PFSK-1 (cell line): ENCODE results near the gene INO80E.

ENCODE experiments used
- POLR2AphosphoS5 ChIP-seq: IDR thresholded peaks from 2 replicates; pipeline ENCODE4 v1.6.1; 2012; ENCODE audit warnings: low read depth, mild to moderate bottlenecking, control low read depth, low read length, moderate library complexity
- TAF1 ChIP-seq: IDR thresholded peaks from 2 replicates; pipeline ENCODE4 v1.6.1; 2012; ENCODE audit warnings: low read length, control low read depth, borderline replicate concordance; ENCODE audit not compliant: insufficient read depth
- TF ChIP-seq, protein P1 (sequence below), 2 experiments: IDR thresholded peaks; 2 replicates each; pipeline versions ENCODE4 v1.6.1 to v1.8.0; 2011 to 2012; ENCODE audit warnings: low read depth in 2 of 2, low read length in 2 of 2, control low read depth in 1 of 2, inconsistent platforms in 1 of 2, mild to moderate bottlenecking in 1 of 2, moderate library complexity in 1 of 2; ENCODE audit not compliant: insufficient read depth in 1 of 2

DNA sequence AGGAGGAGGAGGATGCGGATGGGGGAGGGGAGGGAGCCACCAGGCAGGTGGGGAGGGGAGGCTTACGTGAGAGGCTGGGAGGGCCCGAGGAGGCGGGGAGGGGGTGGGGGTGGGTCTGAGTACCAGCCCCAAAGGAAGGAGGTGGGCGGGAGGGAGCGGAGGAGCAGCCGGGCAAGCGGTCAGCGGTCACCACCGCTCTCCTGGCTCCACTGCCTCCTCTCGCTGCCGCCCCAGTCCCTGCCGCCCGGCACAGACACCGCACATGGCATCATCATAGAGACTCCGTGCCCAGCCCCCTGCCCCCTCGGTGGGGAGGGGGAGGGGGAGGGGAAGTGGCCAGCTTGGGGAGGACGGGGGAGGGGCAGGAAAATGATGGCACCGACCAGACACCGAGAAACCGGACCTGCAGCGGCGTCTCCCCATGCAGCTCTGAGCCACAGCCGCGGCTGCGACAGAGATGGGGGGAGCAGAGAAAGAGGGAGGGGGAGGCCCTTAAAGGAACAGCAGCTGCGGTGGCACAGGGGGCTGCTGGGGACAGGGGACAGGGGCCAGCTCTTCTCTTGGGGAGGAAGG is 34.9 kb downstream of the INO80E start, which contains the start of gene TLCD3B:
- TF ChIP-seq POLR2AphosphoS5 = no peak
- no peak for TF ChIP-seq TAF1
- TF ChIP-seq, protein P1, sequence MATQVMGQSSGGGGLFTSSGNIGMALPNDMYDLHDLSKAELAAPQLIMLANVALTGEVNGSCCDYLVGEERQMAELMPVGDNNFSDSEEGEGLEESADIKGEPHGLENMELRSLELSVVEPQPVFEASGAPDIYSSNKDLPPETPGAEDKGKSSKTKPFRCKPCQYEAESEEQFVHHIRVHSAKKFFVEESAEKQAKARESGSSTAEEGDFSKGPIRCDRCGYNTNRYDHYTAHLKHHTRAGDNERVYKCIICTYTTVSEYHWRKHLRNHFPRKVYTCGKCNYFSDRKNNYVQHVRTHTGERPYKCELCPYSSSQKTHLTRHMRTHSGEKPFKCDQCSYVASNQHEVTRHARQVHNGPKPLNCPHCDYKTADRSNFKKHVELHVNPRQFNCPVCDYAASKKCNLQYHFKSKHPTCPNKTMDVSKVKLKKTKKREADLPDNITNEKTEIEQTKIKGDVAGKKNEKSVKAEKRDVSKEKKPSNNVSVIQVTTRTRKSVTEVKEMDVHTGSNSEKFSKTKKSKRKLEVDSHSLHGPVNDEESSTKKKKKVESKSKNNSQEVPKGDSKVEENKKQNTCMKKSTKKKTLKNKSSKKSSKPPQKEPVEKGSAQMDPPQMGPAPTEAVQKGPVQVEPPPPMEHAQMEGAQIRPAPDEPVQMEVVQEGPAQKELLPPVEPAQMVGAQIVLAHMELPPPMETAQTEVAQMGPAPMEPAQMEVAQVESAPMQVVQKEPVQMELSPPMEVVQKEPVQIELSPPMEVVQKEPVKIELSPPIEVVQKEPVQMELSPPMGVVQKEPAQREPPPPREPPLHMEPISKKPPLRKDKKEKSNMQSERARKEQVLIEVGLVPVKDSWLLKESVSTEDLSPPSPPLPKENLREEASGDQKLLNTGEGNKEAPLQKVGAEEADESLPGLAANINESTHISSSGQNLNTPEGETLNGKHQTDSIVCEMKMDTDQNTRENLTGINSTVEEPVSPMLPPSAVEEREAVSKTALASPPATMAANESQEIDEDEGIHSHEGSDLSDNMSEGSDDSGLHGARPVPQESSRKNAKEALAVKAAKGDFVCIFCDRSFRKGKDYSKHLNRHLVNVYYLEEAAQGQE (IDR thresholded peaks at IDR 0.05; ENCODE audit: insufficient read depth in 1 of 2, low read depth in 2 of 2, low read length in 2 of 2) = no peak
